GM19099 (cell line): ENCODE measurements around the gene FEZF1.

Experiments used
- POLR2A ChIP-seq: IDR thresholded peaks from 3 replicates; pipeline ENCODE4 v1.6.1; 2011; ENCODE audit warnings: low read depth; ENCODE audit not compliant: insufficient read length; ENCODE audit errors: extremely low read depth

The FEZF1 gene

GRCh38 chr7:122312789-122313188 is 8.2 kb upstream of the FEZF1 start:
- TF ChIP-seq POLR2A = no peak

- TF ChIP-seq POLR2A = no peak
Measured at GRCh38 chr7:122311734-122312450, 7.3 kb upstream of the FEZF1 start.

- no peak for TF ChIP-seq POLR2A
Measured at GRCh38 chr7:122311050-122311700, 6.6 kb upstream of the FEZF1 start.

GRCh38 chr7:122310119-122311021 is 5.8 kb upstream of the FEZF1 start:
- no peak for TF ChIP-seq POLR2A

- no peak for TF ChIP-seq POLR2A
Measured at GRCh38 chr7:122309421-122309820, 4.9 kb upstream of the FEZF1 start.

- no peak for TF ChIP-seq POLR2A
Measured at GRCh38 chr7:122307228-122307621, 2.7 kb upstream of the FEZF1 start.

GRCh38 chr7:122306320-122307227 is 2.0 kb upstream of the FEZF1 start:
- no peak for TF ChIP-seq POLR2A

- TF ChIP-seq POLR2A = no peak
Measured at GRCh38 chr7:122305475-122306319, 1.1 kb upstream of the FEZF1 start.

- TF ChIP-seq POLR2A = no peak
Measured at GRCh38 chr7:122304996-122305421, 459 bp upstream of the FEZF1 start.

- TF ChIP-seq POLR2A = no peak
Measured at GRCh38 chr7:122303531-122304318, 825 bp downstream of the FEZF1 start.

GRCh38 chr7:122302761-122303530 is 1.6 kb downstream of the FEZF1 start:
- TF ChIP-seq POLR2A = no peak
